ENCODE data around the gene KIF26B. TPM values are rescaled to one million over a fixed set of nuclear protein-coding genes. Genes with fewer than 3 reads are reported as not detected.

KIF26B gene
- total and polyA plus RNA-seq, 2 of the 4 experiments (the other 2 are of a cell fraction), result 0.53 to 0.54 TPM

DNA sequence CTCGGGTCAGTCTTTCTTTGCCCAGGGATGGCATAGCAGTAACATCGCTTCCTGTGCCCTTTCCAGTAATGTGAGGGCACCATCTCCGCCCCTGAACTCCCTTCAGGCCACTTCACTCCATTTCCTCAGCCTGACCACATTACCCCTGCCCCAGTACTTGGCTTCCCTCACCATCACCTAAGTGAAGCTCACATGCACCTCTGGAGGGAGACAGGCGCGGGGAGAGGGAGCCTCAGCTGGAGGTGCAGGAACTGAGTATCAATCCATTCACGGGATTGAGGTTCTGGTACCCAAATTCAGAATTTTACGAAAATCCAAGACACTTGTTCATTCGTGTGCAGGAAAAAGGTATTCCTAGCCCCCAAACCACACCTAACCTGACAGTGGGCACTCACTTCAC, 540.4 kb downstream of the KIF26B start:
- H3K4ac ChIP-seq (ENCODE audit: low read depth, low read length), result no peak overlapping the region
- H4K20me1 ChIP-seq (ENCODE audit: insufficient read depth, low read length), result no peaks in the 10 kb centered on the region
- no peaks in the 10 kb centered on the region for H3K27me3 ChIP-seq (ENCODE audit: control insufficient read depth, insufficient read depth, low read length)
- H3K79me1 ChIP-seq (ENCODE audit: low read depth in 1 of 2, low read length in 2 of 2), result no peaks in the 10 kb centered on the region
- no peak overlapping the region for H3K14ac ChIP-seq (replicated peaks; ENCODE audit: low read depth, low read length)
- H3K36me3 ChIP-seq (ENCODE audit: control insufficient read depth, insufficient read depth, low read length), result peaks cover 2% of the 10 kb centered on the region
- no peak overlapping the region for H3K4me3 ChIP-seq (ENCODE audit: insufficient read depth, low read depth, low read length)
- no TSS peak for BruUV-seq (replicated peaks)
- H3K4me2 ChIP-seq (ENCODE audit: low read depth, low read length), result no peak overlapping the region
- no peaks in the 10 kb centered on the region; the same call in 1 of the 2 replicates for H3K9me1 ChIP-seq (ENCODE audit: insufficient read depth, low read length)
- no peak overlapping the region for H4K91ac ChIP-seq (ENCODE audit: insufficient read depth, low read depth, low read length)
- intact Hi-C loops (cut with micrococcal nuclease), result no loop called here
- no peak overlapping the region for H2AFZ ChIP-seq (replicated peaks; ENCODE audit: low read length, poor library complexity)
- no peak overlapping the region for H3K23ac ChIP-seq (ENCODE audit: low read depth, low read length)
- H2BK15ac ChIP-seq (ENCODE audit: low read depth, low read length), result no peak overlapping the region
- TF ChIP-seq, protein P1, sequence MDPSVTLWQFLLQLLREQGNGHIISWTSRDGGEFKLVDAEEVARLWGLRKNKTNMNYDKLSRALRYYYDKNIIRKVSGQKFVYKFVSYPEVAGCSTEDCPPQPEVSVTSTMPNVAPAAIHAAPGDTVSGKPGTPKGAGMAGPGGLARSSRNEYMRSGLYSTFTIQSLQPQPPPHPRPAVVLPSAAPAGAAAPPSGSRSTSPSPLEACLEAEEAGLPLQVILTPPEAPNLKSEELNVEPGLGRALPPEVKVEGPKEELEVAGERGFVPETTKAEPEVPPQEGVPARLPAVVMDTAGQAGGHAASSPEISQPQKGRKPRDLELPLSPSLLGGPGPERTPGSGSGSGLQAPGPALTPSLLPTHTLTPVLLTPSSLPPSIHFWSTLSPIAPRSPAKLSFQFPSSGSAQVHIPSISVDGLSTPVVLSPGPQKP (IDR thresholded peaks at IDR 0.05; ENCODE audit: borderline replicate concordance, low read depth, low read length), result no peak
- TF ChIP-seq FOS (IDR thresholded peaks at IDR 0.05; ENCODE audit: low read depth, low read length) (no peak), SMC3 (IDR thresholded peaks at IDR 0.05; ENCODE audit: low read depth, low read length) (no peak), NFE2L2 (IDR thresholded peaks at IDR 0.05; ENCODE audit: low read depth, low read length) (no peak), BHLHE40 (IDR thresholded peaks at IDR 0.05; ENCODE audit: low read depth, low read length) (no peak), RAD21 (IDR thresholded peaks at IDR 0.05; ENCODE audit: low read length) (no peak), CEBPB (IDR thresholded peaks at IDR 0.05; ENCODE audit: low read depth, low read length) (no peak), POLR2A (IDR thresholded peaks at IDR 0.05; ENCODE audit: low read depth, low read length) (no peak), RFX5 (IDR thresholded peaks at IDR 0.05; ENCODE audit: low read depth, low read length) (no peak), CHD1 (IDR thresholded peaks at IDR 0.05; ENCODE audit: low read depth, low read length) (no peak)
- TF ChIP-seq, protein P2, sequence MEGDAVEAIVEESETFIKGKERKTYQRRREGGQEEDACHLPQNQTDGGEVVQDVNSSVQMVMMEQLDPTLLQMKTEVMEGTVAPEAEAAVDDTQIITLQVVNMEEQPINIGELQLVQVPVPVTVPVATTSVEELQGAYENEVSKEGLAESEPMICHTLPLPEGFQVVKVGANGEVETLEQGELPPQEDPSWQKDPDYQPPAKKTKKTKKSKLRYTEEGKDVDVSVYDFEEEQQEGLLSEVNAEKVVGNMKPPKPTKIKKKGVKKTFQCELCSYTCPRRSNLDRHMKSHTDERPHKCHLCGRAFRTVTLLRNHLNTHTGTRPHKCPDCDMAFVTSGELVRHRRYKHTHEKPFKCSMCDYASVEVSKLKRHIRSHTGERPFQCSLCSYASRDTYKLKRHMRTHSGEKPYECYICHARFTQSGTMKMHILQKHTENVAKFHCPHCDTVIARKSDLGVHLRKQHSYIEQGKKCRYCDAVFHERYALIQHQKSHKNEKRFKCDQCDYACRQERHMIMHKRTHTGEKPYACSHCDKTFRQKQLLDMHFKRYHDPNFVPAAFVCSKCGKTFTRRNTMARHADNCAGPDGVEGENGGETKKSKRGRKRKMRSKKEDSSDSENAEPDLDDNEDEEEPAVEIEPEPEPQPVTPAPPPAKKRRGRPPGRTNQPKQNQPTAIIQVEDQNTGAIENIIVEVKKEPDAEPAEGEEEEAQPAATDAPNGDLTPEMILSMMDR (conservative IDR thresholded peaks at IDR 0.05; ENCODE audit: low read depth, low read length), result no peak
- TF ChIP-seq, protein P3, sequence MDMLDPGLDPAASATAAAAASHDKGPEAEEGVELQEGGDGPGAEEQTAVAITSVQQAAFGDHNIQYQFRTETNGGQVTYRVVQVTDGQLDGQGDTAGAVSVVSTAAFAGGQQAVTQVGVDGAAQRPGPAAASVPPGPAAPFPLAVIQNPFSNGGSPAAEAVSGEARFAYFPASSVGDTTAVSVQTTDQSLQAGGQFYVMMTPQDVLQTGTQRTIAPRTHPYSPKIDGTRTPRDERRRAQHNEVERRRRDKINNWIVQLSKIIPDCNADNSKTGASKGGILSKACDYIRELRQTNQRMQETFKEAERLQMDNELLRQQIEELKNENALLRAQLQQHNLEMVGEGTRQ (IDR thresholded peaks at IDR 0.05; ENCODE audit: low read depth, low read length), result no peak
- no peak overlapping the region for H2BK120ac ChIP-seq (ENCODE audit: low read depth, low read length)
- peaks cover 6% of the 10 kb centered on the region for H3K9me3 ChIP-seq (ENCODE audit: control insufficient read depth, insufficient read depth, low read length)
- WGBS, 2 experiments (ENCODE audit: extremely low coverage in 2 of 2, insufficient read length in 1 of 2), result no CpG with 5 or more reads among the region's 8 CpGs
- H3K9ac ChIP-seq (ENCODE audit: low read depth, low read length), result no peak overlapping the region
- in situ Hi-C loops (cut with MboI; ENCODE audit: low sequenced_read_pairs), result no loop called here
- no peak overlapping the region for H2BK5ac ChIP-seq (ENCODE audit: low read depth, low read length, poor library complexity, severe bottlenecking)
- no peak overlapping the region for H4K5ac ChIP-seq (ENCODE audit: low read depth, low read length)
- H3K18ac ChIP-seq (ENCODE audit: low read depth, low read length), result no peak overlapping the region
- H3K4me1 ChIP-seq (ENCODE audit: control insufficient read depth, insufficient read depth, low read length), result no peaks in the 10 kb centered on the region
- no peak overlapping the region for H4K8ac ChIP-seq (ENCODE audit: low read depth in 2 of 2, low read length in 2 of 2)
- no peak overlapping the region for H3K27ac ChIP-seq (ENCODE audit: insufficient read depth, low read length)
- no peak for DNase-seq
- ChIA-PET POLR2A (ENCODE audit: unreplicated experiment) (no interaction called here), CTCF (no interaction called here)
- dilution Hi-C loops (cut with HindIII; ENCODE audit: low sequenced_read_pairs, unreplicated experiment), result no loop called here
- H2AK5ac ChIP-seq (ENCODE audit: low read depth, low read length), result no peak overlapping the region
- H2BK20ac ChIP-seq (ENCODE audit: low read depth, low read length), result no peak overlapping the region
- ATAC-seq (ENCODE audit: low read depth), result no peak
- H2AK9ac ChIP-seq (replicated peaks; ENCODE audit: low read depth, low read length, poor library complexity), result no peak overlapping the region
- H3K56ac ChIP-seq (ENCODE audit: extremely low read depth, insufficient read depth, low read length), result no peak overlapping the region

Data from IMR-90 (cell line).